BE2C (cell line): ENCODE measurements around the gene IL13RA2.
A peak's percentile ranks its signal among the peaks of the same experiment; 100 is the strongest.

Source experiments
- DNase-seq: peaks from one replicate; pipeline ENCODE4 v3.0.0-alpha.2; 2020
- H3K27me3 ChIP-seq: fragments of 250-450 bp; sonication (Bioruptor Pico); 2 replicates; pipeline ENCODE4 v1.5.1; 2020; ENCODE audit warnings: mild to moderate bottlenecking
- H3K36me3 ChIP-seq: fragments of 250-450 bp; sonication (Bioruptor Pico); 2 replicates; pipeline ENCODE4 v1.5.1; 2020; ENCODE audit warnings: mild to moderate bottlenecking
- H3K4me1 ChIP-seq: fragments of 250-450 bp; sonication (Bioruptor Pico); 2 replicates; pipeline ENCODE4 v1.5.1; 2020
- H3K4me3 ChIP-seq: 2 replicates; pipeline ENCODE4 v1.5.1; 2011; ENCODE audit warnings: low read depth, low read length
- H3K9me3 ChIP-seq: fragments of 250-450 bp; sonication (Bioruptor Pico); 2 replicates; pipeline ENCODE4 v1.5.1; 2020
- CTCF ChIP-seq: IDR thresholded peaks from 2 replicates; pipeline ENCODE4 v1.5.1; 2012; ENCODE audit warnings: mild to moderate bottlenecking, low read depth, low read length

Gene IL13RA2

GRCh38 chrX:114985967-114986592 is 31.3 kb downstream of the IL13RA2 start:
- Histone ChIP-seq H3K9me3 (no peaks in the 10 kb centered on the region), H3K4me3 (no peak overlapping the region), H3K27me3 (no peaks in the 10 kb centered on the region), H3K4me1 (no peaks in the 10 kb centered on the region), H3K36me3 (no peaks in the 10 kb centered on the region)
- TF ChIP-seq CTCF: no peak
- no peak for DNase-seq

- Histone ChIP-seq H3K27me3 (no peaks in the 10 kb centered on the region), H3K4me1 (peaks cover 3% of the 10 kb centered on the region), H3K9me3 (no peaks in the 10 kb centered on the region), H3K36me3 (no peaks in the 10 kb centered on the region), H3K4me3 (no peak overlapping the region)
- no peak for DNase-seq
- TF ChIP-seq CTCF: no peak
These were observed 41.1 kb downstream of the IL13RA2 start for GRCh38 chrX:114976292-114976691.

GRCh38 chrX:114973013-114973412 is 44.4 kb downstream of the IL13RA2 start:
- TF ChIP-seq CTCF: no peak
- Histone ChIP-seq H3K27me3 (no peaks in the 10 kb centered on the region), H3K36me3 (no peaks in the 10 kb centered on the region), H3K9me3 (no peaks in the 10 kb centered on the region), H3K4me1 (peaks cover 3% of the 10 kb centered on the region), H3K4me3 (no peak overlapping the region)
- DNase-seq: peak; percentile 5

- H3K9me3 ChIP-seq: no peaks in the 10 kb centered on the region
- H3K36me3 ChIP-seq: no peaks in the 10 kb centered on the region
- DNase-seq: no peak
- TF ChIP-seq CTCF: no peak
- H3K4me1 ChIP-seq: peaks cover 3% of the 10 kb centered on the region
- H3K4me3 ChIP-seq: no peak overlapping the region
- H3K27me3 ChIP-seq: no peaks in the 10 kb centered on the region
These were observed 46.6 kb downstream of the IL13RA2 start for GRCh38 chrX:114970806-114971205.

GRCh38 chrX:114964374-114964773 is 53.0 kb downstream of the IL13RA2 start:
- Histone ChIP-seq H3K9me3 (no peaks in the 10 kb centered on the region), H3K4me1 (no peaks in the 10 kb centered on the region), H3K4me3 (no peak overlapping the region), H3K36me3 (no peaks in the 10 kb centered on the region), H3K27me3 (no peaks in the 10 kb centered on the region)
- DNase-seq: no peak
- no peak for TF ChIP-seq CTCF

GRCh38 chrX:114962209-114962608 is 55.2 kb downstream of the IL13RA2 start:
- DNase-seq: no peak
- Histone ChIP-seq H3K4me3 (no peak overlapping the region), H3K27me3 (no peaks in the 10 kb centered on the region), H3K4me1 (no peaks in the 10 kb centered on the region), H3K36me3 (no peaks in the 10 kb centered on the region), H3K9me3 (no peaks in the 10 kb centered on the region)
- TF ChIP-seq CTCF: no peak
